Lung (tissue), 16 donors: ENCODE results near the gene ATOH7. TPM values are rescaled to one million over a fixed set of nuclear protein-coding genes. Genes with fewer than 3 reads are reported as not detected.
"Not testable (repeated sequence)": the region's sequence is repeated elsewhere in the genome, so short reads cannot be mapped to it uniquely, and the experiment has no call there.

Experiments
- ATAC-seq: fragments of 200-7000 bp; cut with Tn5 transposase; one replicate; pipeline ENCODE4 v1.9.1; 2020; ENCODE audit warnings: moderate number of reproducible peaks; ENCODE audit not compliant: insufficient read depth, low FRiP score
- DNase-seq, 3 donors: peaks; one replicate each; pipeline ENCODE4 v3.0.0-alpha.2; 2013 to 2017
- H3K27ac ChIP-seq, 2 donors: one replicate each; pipeline ENCODE4 v1.5.1; 2013; ENCODE audit warnings: mild to moderate bottlenecking in 2 of 2, moderate library complexity in 2 of 2, control low read depth in 1 of 2, inconsistent platforms in 1 of 2, low read depth in 1 of 2, low read length in 1 of 2
- H3K27me3 ChIP-seq, 3 donors: one replicate each; pipeline ENCODE4 v1.5.1; 2013; ENCODE audit warnings: low read length in 2 of 3; ENCODE audit not compliant: control insufficient read depth in 3 of 3, insufficient read depth in 3 of 3
- H3K36me3 ChIP-seq, 4 donors: one replicate each; pipeline ENCODE4 v1.5.1; 2013; ENCODE audit warnings: low read length in 4 of 4, mild to moderate bottlenecking in 1 of 4, moderate library complexity in 1 of 4; ENCODE audit not compliant: control insufficient read depth in 4 of 4, insufficient read depth in 4 of 4
- H3K4me1 ChIP-seq, 5 donors: one replicate each; pipeline ENCODE4 v1.5.1; 2013; ENCODE audit warnings: low read length in 5 of 5, mild to moderate bottlenecking in 2 of 5, moderate library complexity in 1 of 5; ENCODE audit not compliant: control insufficient read depth in 5 of 5, insufficient read depth in 5 of 5
- H3K4me3 ChIP-seq: one replicate; pipeline ENCODE4 v1.5.1; 2013; ENCODE audit warnings: mild to moderate bottlenecking, control low read depth, moderate library complexity
- H3K9ac ChIP-seq, 2 donors: one replicate each; pipeline ENCODE4 v1.5.1; 2013; ENCODE audit warnings: low read length in 2 of 2, control low read depth in 1 of 2; ENCODE audit not compliant: insufficient read depth in 1 of 2
- H3K9me3 ChIP-seq, 4 donors: one replicate each; pipeline ENCODE4 v1.5.1; 2013; ENCODE audit warnings: low read length in 3 of 4, mild to moderate bottlenecking in 1 of 4, moderate library complexity in 1 of 4; ENCODE audit not compliant: control insufficient read depth in 4 of 4, insufficient read depth in 3 of 4
- CTCF ChIP-seq: IDR thresholded peaks from 2 replicates; pipeline ENCODE4 v1.5.1; 2012; ENCODE audit warnings: mild to moderate bottlenecking; ENCODE audit errors: control extremely low read depth, extremely low read depth
- WGBS, 2 donors: extraction: QIAGEN DNeasy Blood & Tissue Kit; methylation state at CpG; one replicate each; pipeline ENCODE4 v1.1.7; 2013; 5-methylcytosine and 5-hydroxymethylcytosine counted together
- long read RNA-seq, 5 donors: transcript quantifications; one replicate each; lab custom pipeline, GENCODE V29; 2026
- polyA plus RNA-seq, 2 donors: library from polyadenylated mRNA; stranded (reverse); fragments of 200-250 nt; gene quantifications; one replicate each; pipeline ENCODE4 v1.2.1, GENCODE V29; 2013
- total RNA-seq, 2 donors: library from RNA; depleted of rRNA in 1 of 2; stranded (reverse); fragments of >200 nt in 1 of 2; gene quantifications; one replicate each; pipeline ENCODE4 v1.2.1, GENCODE V29; 2014 to 2021
- donor health status: control.
- donor health status: control.
- donor health status: Bipolar disorder and iron deficiency.
- donor health status: healthy.
- donor health status: DM: yes; HTN: yes; CAD: no.

Gene ATOH7
- total RNA-seq (not detected), polyA plus RNA-seq (under 1 TPM; 0.02 to 0.08 TPM)
- long read RNA-seq, donor 1 = 0 reads
- long read RNA-seq, donor 2 = 0 reads
- long read RNA-seq, donor 3 = 0 reads
- long read RNA-seq, donor 4, partial matches to known transcripts = 0 of 2 reads
- long read RNA-seq, donor 4, other reads (novel, unspliced or antisense) = 0 of 2 reads
- long read RNA-seq, donor 5, partial matches to known transcripts = 0 of 1 reads
- long read RNA-seq, donor 5, other reads (novel, unspliced or antisense) = 0 of 1 reads

- no peak for TF ChIP-seq CTCF
- no peak within 1 kb of the TSS for H3K27ac ChIP-seq
These were observed at the start of gene ATOH7 for GRCh38 chr10:68231817-68232251. Gene ATOH7, minus strand, starts transcription at chr10:68232113. Its CDS starts 436 bp downstream, at chr10:68231677.

GRCh38 chr10:68280758-68281157 lies 48.8 kb upstream of the ATOH7 start:
- TF ChIP-seq CTCF = no peak
- Histone ChIP-seq H3K27ac (no peak overlapping the region), H3K27me3 (no peaks in the 10 kb centered on the region), H3K9ac (no peak overlapping the region), H3K4me3 (no peak overlapping the region), H3K9me3 (peaks cover 0 to 6% (median 3%) of the 10 kb centered on the region in 4 donors), H3K4me1 (peaks cover 0 to 17% (median 0%) of the 10 kb centered on the region in 5 donors), H3K36me3 (no peaks in the 10 kb centered on the region)
- WGBS, 2 donors = 94 to 98% methylated on average over 4 of the region's 4 CpGs
- no peak for DNase-seq
- ATAC-seq = no peak

More at GRCh38 chr10:68231817-68232251, at the start of gene ATOH7:
- DNase-seq (no peak), ATAC-seq (no peak)
- Histone ChIP-seq H3K4me1 (peaks cover 0 to 5% (median 0%) of the 10 kb centered on the region in 5 donors), H3K36me3 (no peaks in the 10 kb centered on the region), H3K9me3 (no peaks in the 10 kb centered on the region), H3K4me3 (peak within 1 kb of the TSS; percentile 57), H3K9ac (peak within 1 kb of the TSS; percentile 17 to 82), H3K27me3 (peaks cover 0 to 22% (median 3%) of the 10 kb centered on the region in 3 donors)
- 52 to 53% methylated on average over 13 of the region's 13 CpGs for WGBS, 2 donors

- not testable (repeated sequence) for H3K27me3 ChIP-seq, H3K9me3 ChIP-seq, DNase-seq, H3K4me1 ChIP-seq, H3K36me3 ChIP-seq, H3K27ac ChIP-seq, ATAC-seq, H3K4me3 ChIP-seq, H3K9ac ChIP-seq
- WGBS, 2 donors = 97% methylated on average over 62 to 70 of the region's 70 CpGs
These were observed 47.2 kb upstream of the ATOH7 start for GRCh38 chr10:68278906-68279753.

GRCh38 chr10:68277814-68278213 lies 45.9 kb upstream of the ATOH7 start:
- DNase-seq, H3K9ac ChIP-seq, H3K4me1 ChIP-seq, H3K27ac ChIP-seq, H3K36me3 ChIP-seq, ATAC-seq, H3K4me3 ChIP-seq, H3K27me3 ChIP-seq, H3K9me3 ChIP-seq: not testable (repeated sequence)
- 99 to 100% methylated on average over 2 of the region's 2 CpGs for WGBS, 2 donors
